ENCODE data around the gene COL4A2.

GRCh38 chr13:110350509-110350908 lies 43.4 kb downstream of the COL4A2 start:
- TF ChIP-seq POLR2AphosphoS5 (IDR thresholded peaks at IDR 0.05) = no peak
- TF ChIP-seq, protein P1, sequence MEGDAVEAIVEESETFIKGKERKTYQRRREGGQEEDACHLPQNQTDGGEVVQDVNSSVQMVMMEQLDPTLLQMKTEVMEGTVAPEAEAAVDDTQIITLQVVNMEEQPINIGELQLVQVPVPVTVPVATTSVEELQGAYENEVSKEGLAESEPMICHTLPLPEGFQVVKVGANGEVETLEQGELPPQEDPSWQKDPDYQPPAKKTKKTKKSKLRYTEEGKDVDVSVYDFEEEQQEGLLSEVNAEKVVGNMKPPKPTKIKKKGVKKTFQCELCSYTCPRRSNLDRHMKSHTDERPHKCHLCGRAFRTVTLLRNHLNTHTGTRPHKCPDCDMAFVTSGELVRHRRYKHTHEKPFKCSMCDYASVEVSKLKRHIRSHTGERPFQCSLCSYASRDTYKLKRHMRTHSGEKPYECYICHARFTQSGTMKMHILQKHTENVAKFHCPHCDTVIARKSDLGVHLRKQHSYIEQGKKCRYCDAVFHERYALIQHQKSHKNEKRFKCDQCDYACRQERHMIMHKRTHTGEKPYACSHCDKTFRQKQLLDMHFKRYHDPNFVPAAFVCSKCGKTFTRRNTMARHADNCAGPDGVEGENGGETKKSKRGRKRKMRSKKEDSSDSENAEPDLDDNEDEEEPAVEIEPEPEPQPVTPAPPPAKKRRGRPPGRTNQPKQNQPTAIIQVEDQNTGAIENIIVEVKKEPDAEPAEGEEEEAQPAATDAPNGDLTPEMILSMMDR (IDR thresholded peaks at IDR 0.05) = no peak
- no peak for TF ChIP-seq POLR2A (IDR thresholded peaks at IDR 0.05)
